ENCODE results near the gene SDR42E1.

DNA sequence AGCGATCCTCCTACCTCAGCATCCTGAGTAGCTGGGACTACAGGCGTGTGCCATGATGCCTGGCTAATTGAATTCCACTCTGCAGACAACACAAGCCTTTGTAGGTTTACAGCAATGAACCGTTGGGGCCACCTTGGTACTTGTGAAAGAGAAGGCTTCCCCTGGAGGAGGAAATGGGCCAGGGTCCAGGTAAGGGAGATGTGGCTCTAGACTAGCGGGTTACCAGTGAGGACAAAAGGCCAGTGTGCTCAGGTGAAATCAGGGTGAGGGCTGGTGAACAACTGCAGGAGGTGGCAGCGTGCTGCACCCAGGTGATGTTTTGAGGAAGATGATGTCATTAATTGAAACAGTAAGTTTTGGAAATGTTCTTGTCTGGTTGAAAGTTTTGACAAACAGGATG is 6.7 kb downstream of the SDR42E1 start:
- TF ChIP-seq CTCF (IDR thresholded peaks at IDR 0.05) (no peak), POLR2A (IDR thresholded peaks at IDR 0.05) (no peak)
